GM21447 (cell line): ENCODE results near the gene CDKAL1.

Experiments used
- ATAC-seq: cut with Tn5 transposase; IDR thresholded peaks from one replicate; pipeline ENCODE4 v1.9.1; 2021; ENCODE audit not compliant: unreplicated experiment

Gene CDKAL1

DNA sequence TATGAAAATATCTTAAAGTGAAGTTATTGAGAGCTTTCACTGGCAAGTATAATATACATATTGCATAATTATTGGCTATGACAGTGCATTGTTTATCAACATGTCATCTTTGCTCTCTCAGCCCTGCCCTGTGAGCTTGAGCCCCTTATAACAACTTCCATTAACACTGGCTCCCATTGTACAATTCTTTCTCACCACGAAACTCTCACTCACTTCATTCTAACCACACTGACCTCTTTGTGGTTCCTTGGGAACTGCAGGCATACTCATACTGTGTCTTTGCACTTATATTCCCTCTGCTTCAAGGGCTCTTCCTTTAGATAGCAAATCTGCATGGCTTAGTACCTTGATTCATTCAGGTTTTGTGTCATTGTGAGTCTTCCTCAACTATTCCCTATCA is 411.8 kb downstream of the CDKAL1 start:
- ATAC-seq: peak; percentile 91

DNA sequence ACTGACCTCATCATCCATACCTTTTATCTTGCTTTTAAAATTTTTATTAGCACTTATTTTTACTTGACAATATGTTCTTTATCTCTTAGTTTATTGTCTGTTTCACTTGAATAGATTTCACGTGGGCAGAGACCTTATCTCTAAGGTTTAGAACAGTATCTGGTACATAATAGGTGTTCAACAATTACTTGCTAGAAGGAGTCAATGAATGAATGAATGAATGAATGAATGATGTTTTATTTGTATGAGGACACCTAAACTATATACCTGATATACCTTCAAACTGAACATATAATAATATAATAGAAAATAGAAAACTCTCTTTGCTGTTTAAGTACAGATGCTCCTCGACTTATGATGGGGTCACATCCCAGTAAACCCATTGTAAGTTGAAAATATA is 412.6 kb downstream of the CDKAL1 start:
- ATAC-seq: no peak

DNA sequence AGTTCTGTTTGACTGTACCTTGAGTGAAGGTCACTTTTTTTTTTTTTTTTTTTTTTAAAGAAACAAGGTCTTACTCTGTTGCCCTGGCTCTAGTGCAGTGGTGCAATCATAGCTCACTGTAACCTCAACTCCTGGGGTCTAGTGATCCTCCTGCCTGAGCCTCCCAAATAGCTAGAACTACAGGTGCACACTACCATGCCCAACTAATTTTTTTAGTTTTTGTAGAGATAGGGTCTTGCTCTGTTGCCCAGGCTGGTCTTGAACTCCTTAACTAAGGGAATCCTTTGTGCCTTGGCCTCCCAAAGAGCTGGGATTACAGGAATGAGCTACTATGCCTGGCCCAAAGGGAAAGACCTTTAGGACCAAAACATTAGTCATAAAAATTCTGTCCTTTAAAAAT is 413.7 kb downstream of the CDKAL1 start:
- ATAC-seq: no peak

DNA sequence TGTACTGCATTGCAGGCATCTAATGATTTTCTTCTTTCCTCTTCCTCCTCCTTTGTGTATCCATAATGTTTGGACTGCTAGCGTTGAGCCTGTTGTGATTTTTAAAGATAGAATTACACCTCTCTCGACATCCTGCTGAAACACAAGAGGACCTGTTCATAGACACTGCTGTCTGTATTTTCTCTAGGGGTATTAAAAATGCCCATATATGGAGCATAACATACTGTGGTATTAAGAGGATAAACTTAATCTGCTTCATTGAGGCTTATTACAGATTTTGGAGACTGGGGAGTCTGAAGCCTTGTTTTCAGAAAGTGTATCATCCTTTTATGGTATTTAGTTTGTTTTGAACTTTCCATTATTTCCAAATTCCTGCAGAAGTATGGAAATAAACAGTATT is 414.3 kb downstream of the CDKAL1 start:
- ATAC-seq: no peak

DNA sequence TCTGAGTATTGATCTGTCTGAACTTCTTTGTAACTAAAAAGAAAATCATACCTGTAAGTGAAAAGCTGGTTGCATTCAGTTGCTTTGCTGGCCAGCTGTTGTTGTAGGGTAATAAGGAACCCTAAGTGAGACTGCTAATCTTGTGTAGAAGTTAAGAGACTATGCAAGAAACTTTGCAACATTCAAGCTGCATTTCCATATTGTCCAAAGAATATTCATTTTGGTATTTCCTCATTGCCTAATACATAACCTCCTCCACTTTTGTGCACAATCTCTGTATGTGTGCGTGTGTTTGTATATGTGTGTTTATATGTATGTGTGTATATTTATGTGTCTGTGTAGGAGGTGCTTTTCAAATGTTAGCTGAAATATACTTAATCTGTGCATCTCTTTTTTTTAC is 414.9 kb downstream of the CDKAL1 start:
- no peak for ATAC-seq

DNA sequence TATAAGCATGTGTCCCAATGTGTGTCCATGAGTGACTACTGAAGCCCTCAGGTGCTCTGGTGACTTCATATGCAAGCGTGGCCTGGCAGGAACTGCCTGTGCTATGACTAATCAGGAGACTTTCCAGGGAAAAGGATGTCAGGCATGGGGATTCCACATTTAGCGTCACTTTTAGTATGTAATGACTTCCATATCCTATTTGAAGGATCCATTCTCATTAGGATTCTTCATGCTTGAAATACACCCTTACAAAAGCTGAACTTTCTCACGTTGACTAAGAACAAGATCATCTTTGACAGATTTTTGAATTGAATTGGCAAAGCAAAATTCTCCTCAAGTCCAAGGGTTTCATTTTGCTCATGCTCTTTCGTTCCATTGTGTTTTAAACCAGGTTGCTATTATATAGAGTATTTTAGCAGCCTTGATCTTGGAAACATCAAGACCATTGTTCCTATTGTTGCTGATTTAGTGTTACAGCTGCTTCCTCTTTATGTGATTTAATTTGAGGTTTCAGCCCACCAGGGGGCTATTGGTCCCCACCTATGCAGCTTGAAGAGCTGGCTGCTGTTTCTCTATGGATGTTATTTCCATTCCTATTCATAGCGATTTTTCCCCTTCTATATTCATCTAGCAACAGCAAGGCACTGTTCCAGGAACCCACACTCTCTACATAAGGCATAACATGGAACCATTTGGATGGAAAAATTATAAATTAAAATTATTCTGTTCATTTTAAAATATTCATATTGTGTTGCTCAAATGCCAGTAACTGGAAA is 418.6 kb downstream of the CDKAL1 start:
- no peak for ATAC-seq

DNA sequence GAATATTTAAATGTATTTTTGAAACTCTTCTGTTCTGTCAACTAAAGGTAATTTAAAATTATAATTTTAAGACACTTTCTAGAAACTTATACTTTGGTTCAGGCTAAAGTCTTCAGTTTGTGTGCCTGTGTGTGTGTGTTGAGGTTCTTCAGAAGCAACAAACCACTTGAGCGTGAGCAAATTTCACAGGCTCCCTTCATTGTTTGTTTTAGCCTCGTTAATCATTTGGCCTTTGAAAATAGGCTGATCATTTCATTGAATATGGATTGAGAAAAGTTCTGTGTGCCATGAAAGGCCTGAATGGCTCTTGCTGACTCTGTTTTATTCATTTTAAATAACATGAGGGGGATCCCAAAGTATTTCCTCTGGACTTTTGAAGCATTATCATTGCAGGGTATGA is 420.1 kb downstream of the CDKAL1 start:
- no peak for ATAC-seq

DNA sequence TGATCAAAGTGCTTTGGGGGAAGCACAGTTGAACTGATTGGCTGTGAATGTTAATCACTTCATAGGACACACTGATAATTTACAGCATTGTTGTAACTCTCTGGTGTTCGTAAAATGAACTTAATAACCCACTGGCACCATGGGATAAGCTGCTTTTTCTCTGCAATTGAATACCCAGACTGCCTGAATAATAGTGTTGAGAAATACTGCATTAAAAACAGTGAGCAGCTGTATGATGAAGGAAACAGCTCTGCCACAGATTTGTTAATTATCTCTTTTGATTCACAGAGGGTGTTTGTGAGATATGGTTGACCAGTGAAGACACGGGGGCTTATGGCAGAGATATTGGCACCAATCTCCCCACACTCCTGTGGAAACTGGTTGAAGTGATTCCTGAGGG is 420.9 kb downstream of the CDKAL1 start:
- ATAC-seq: no peak

DNA sequence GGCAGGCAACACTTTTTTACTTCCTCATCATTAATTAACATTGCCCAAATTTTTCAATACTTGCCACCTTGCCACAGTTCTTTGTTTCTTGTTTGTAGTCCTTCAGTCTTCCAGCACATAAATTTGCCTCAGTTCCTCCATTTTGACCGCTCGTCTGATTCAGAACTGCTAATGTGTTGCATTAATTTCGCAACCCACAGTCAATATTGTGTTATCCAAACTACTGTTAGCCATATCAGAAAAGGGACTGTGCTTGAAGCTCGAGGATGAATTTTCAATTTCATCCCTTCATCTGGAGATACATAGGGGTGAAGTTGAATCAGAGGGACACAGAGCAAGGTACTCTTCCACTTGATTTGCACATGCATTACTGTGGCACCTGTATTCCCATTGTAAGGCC is 421.5 kb downstream of the CDKAL1 start:
- ATAC-seq: no peak

DNA sequence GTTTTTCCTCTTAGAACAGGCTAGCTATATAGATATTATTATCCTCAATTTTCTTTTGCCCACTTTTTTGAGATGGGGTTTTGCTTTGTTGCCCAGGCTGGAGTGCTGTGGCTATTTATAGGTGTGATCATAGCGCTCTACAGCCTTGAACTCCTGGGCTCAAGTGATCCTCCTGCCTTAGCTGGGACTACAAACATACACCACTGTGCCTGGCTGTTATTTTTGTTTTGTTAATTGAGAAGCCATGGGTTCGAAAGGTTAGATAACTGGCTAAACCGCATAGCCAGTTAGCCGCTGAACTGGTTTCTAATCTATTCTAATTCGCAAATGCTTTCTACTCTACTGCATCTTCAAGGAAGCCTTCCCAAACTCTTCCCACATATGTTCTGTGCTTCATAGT is 425.8 kb downstream of the CDKAL1 start:
- no peak for ATAC-seq

DNA sequence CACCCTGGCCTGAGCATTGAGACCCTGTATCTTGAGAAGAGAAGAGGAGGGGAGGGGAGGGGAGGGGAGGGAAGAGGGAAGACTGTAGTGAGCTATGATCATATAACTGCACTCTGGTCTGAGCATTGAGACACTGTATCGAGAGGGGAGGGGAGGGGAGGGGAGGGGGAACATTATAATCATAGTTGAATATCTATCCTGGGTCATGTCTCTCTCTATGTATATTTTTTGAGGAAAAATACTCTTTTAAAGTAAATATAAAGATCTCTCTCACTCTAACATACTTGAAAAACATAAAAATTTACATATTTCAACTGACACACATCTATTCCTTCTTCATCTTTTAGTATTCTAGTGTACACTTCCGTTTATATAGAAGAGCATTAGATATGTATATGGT is 431.0 kb downstream of the CDKAL1 start:
- no peak for ATAC-seq

DNA sequence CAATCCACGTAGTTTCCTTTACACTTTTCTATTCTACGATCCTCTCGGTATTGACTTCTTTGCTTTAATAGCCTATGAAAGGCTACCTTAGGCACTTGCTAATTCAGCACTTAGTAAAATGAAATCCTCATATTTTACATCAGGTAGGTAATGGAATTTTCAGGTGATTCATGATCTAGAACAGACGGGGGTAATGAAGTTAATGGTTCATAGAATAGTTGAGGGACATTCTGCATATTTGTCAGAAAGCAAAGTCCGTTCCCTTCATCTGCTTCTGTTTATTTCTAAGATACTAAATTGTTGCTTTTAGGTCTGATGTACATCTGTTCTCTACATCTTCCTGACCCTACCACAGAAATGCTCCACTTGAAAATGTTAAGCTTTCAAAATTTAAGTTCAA is 431.7 kb downstream of the CDKAL1 start:
- no peak for ATAC-seq

DNA sequence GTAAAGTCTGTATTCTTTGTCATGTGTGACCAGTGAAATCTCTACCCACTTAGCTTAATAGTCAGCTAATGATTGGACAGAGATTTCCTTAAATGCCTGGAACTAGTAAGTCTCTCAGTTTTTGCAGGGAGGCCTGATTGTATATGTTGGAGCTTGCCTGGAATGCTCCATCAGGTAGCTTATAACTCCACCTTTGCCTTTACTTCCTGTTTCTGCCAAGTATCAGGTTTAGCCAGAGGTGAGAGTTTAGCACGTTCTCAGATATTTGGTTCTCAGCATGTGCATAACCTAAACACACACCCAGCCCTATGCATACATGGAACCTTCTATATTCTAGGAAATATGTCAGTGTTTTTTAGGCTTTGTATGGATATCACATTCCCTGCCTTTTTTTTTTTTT is 435.3 kb downstream of the CDKAL1 start:
- no peak for ATAC-seq

DNA sequence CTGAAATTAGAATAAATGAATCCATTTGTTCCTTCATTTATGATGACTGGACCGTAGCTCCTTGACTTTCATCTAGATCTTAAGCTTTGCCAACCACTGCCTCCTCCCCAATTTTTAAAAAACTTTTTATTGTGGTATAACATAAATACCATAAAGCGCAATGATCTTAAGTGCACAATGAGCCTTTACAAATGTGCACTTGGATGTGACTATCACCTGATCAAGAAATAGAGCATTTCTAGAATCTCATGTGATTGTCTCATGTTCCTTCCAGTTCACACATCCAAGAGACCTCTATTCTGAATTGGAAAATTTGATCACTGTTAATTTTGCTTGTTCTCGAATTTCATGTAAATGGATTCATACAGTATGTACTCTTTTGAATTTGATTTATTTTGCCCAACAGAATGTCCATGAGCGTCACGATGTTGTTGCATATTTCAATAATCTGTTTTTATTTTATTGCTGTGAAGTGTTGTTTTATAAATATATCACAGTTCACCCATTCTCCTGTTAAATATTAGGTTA is 442.2 kb downstream of the CDKAL1 start:
- ATAC-seq: no peak

DNA sequence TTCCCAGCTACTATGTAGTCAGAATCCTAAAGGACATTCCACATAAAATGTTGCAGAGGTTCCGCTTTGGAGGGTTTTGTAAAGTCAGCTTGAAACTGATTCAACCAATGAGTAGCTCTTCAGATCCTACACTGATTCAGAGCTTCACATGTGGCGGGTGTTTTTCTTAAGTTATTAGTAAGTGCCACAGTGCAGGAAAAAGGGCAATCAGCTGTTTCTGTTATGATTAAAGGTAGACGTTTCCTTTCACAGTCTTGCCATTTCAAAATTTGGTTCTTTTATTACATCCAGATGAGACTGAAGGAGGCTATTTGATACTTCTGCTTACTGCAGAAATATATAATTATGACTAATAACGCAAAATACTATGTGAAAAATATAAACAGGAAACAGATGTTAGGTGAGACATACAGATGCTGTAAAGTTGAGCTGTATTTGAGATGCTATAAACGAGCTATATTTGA is 443.9 kb downstream of the CDKAL1 start:
- ATAC-seq: peak; percentile 85

DNA sequence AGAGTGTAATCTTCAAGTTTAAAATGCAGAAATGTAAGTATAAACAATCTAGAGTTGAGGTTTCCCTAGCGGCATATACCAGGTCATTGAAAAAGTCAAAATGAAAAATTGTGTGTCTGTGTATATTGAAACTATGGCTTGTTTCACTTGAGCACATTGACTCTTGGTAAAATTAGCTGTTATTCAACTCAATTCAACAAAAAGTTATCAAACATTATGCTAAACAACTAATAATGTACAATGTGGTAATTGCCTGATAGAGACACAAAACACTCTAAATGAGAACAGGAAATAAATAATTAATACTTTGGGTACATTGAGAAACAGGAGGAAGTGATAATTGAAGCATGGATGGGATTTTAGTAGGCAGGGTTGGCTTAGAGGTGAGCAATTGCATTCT is 444.8 kb downstream of the CDKAL1 start:
- no peak for ATAC-seq

DNA sequence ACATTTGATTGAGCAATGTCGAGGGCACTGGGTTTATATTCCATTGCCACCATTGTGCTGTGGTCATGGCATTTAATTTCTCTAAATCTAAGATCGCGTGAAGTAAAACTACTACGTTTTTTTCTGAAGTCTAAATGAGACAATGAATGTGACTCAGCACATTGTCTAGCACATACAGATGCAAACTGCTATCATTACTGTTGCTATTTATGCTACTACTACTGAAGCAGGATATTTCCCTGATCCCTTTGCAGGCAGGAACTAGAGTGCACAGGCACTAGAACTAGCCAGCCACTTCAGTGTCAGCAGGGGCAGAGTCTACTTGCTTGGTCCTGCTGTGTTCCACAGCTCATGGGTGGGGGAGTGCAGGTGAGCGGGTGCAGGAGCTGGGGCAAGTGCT is 449.7 kb downstream of the CDKAL1 start:
- no peak for ATAC-seq

DNA sequence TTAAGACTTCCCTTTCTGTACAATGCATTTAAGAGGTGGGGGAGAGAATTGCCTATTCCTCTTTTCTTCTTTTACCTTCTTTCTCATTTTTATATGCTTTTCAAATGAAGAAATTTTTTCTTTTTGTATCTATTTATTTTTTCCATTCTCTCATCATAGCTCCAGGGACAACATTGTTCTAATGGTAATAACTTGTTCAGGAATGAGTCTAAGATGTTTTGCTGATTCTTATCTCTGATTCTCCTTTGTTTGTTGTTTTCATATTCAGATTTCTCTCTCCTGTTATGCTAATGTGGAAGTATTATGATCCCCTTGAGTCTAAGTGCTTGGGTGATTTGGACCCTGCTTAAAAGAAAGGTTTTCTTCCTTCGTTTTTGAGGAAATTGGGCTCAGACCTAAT is 451.6 kb downstream of the CDKAL1 start:
- ATAC-seq: no peak

DNA sequence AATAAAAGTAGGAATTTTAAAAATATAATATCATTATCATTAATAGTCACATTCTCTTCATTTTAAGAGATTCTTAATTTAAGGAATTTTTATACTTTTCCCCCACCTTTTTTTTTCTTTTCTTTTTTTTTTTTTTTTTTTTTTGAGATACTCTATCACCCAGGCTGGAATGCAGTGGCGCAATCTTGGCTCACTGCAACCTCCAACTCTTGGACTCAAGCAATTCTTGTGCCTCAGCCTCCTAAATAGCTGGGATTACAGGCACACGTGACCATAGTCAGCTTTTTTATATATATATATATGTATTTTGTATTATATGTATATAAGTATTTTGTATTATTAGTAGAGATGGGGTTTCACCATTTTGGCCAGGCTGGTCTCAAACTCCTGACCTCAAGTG is 457.7 kb downstream of the CDKAL1 start:
- ATAC-seq: no peak

DNA sequence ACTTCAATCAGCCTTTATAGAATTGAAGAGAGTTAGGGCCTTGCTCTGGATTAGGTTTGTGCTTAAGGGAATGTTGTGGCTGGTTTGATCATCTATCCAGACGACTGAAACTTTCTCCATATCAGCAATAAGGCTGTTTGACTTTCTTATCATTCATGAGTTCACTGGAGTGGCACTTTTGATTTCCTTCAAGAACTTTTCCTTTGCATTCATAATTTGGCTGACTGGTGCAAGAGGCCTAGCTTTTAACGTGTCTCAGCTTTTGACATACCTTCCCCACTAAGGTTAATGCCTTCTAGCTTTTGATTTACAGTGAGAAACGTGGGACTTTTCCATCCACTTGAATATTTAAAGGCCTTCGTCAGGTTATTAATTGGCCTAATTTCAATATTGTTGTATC is 461.8 kb downstream of the CDKAL1 start:
- ATAC-seq: no peak

DNA sequence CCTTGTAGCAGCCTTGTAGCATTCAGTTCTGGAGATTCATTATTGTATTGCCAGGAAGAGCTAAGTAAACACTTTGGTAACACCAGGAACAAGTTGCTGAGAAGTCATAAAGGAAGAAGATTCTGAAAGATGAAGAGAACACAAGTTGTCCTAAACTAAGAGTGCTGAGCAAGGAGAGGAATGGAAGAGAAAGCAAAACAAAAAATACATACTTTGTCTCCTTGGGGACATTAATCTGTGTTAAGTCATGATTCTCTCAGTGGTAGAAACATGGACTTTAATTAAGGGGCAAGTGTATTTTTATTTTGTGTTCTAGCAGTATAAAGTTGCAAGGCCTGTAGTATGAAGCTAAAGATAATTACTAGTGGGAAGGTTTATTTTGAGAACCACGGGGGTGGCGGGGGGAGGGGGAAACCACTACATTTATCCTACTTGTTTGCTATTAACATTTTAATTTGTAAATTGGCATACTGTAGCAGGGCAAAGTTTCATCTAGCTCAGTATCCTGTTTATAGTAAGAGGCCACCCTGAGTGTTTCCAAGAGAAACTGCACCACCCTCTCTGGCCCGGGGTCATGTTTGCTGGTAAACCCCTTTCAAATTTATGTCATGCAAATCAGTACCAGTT is 463.0 kb downstream of the CDKAL1 start:
- peak; percentile 57 for ATAC-seq

DNA sequence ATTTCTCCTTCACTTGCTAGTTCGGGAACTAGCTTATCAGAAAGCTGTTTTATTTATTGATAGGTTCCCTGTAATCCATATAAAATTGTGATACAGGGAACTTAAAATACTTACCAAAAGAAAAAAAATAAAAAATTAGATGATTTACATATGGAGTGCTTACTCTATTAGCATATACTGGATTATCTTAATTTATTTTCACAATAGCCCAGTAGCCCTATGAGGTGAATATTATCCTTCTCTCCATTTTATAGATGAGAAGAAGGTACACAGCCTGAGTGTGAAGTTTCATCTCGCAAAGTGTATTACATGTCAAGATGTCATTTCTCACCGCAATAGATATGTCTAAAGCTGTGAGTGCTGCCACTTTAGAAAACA is 463.5 kb downstream of the CDKAL1 start:
- no peak for ATAC-seq
